ENCODE measurements around the gene UHMK1. TPM values are rescaled to one million over a fixed set of nuclear protein-coding genes. Genes with fewer than 3 reads are reported as not detected.

The UHMK1 gene
- total RNA-seq, 1 experiment from 2014 or later = 62.2 TPM

- no peaks in the 10 kb centered on the region for H3K36me3 ChIP-seq (ENCODE audit: insufficient read depth, low read length, poor library complexity, severe bottlenecking)
- POLR2A ChIA-PET (ENCODE audit: low non-redundant PET) = no interaction called here
- H3K27me3 ChIP-seq (replicated peaks; ENCODE audit: insufficient read depth, low read depth, low read length, poor library complexity) = no peaks in the 10 kb centered on the region
- no peak for TF ChIP-seq CTCF (conservative IDR thresholded peaks at IDR 0.05; ENCODE audit: low read depth, low read length)
- no peak for TF ChIP-seq EZH2 (IDR thresholded peaks at IDR 0.05; ENCODE audit: borderline replicate concordance, low read depth, low read length, poor library complexity, severe bottlenecking)
- H3K4me1 ChIP-seq (ENCODE audit: insufficient read depth, low read length, poor library complexity, severe bottlenecking) = no peaks in the 10 kb centered on the region
- intact Hi-C loops (cut with micrococcal nuclease; ENCODE audit: unreplicated experiment) = no loop called here
- CTCF ChIA-PET = no interaction called here
- no peak overlapping the region for H3K4me3 ChIP-seq (ENCODE audit: low read depth, low read length, poor library complexity, severe bottlenecking)
- no peak overlapping the region for H3K27ac ChIP-seq (ENCODE audit: low read depth, low read length, poor library complexity, severe bottlenecking)
- DNase-seq (ENCODE audit: low spot score) = no peak
- H3K9me3 ChIP-seq (ENCODE audit: low read depth, low read length, poor library complexity, severe bottlenecking) = no peaks in the 10 kb centered on the region
- BruUV-seq (replicated peaks) = no TSS peak
Measured at GRCh38 chr1:162470216-162470615, 27.4 kb upstream of the UHMK1 start.

GRCh38 chr1:162471290-162471853, 26.2 kb upstream of the UHMK1 start:
- DNase-seq (ENCODE audit: low spot score) = no peak
- BruUV-seq (replicated peaks) = no TSS peak
- TF ChIP-seq EZH2 (IDR thresholded peaks at IDR 0.05; ENCODE audit: borderline replicate concordance, low read depth, low read length, poor library complexity, severe bottlenecking) = no peak
- no peak for TF ChIP-seq CTCF (conservative IDR thresholded peaks at IDR 0.05; ENCODE audit: low read depth, low read length)
- intact Hi-C loops (cut with micrococcal nuclease; ENCODE audit: unreplicated experiment) = no loop called here
- no peaks in the 10 kb centered on the region for H3K9me3 ChIP-seq (ENCODE audit: low read depth, low read length, poor library complexity, severe bottlenecking)
- no peaks in the 10 kb centered on the region for H3K4me1 ChIP-seq (ENCODE audit: insufficient read depth, low read length, poor library complexity, severe bottlenecking)
- no peak overlapping the region for H3K4me3 ChIP-seq (ENCODE audit: low read depth, low read length, poor library complexity, severe bottlenecking)
- POLR2A ChIA-PET (ENCODE audit: low non-redundant PET) = no interaction called here
- no peaks in the 10 kb centered on the region for H3K36me3 ChIP-seq (ENCODE audit: insufficient read depth, low read length, poor library complexity, severe bottlenecking)
- H3K27ac ChIP-seq (ENCODE audit: low read depth, low read length, poor library complexity, severe bottlenecking) = no peak overlapping the region
- H3K27me3 ChIP-seq (replicated peaks; ENCODE audit: insufficient read depth, low read depth, low read length, poor library complexity) = no peaks in the 10 kb centered on the region
- CTCF ChIA-PET = no interaction called here

- Histone ChIP-seq H3K27ac (ENCODE audit: low read depth, low read length, poor library complexity, severe bottlenecking) (no peak overlapping the region), H3K9me3 (ENCODE audit: low read depth, low read length, poor library complexity, severe bottlenecking) (no peaks in the 10 kb centered on the region), H3K4me1 (ENCODE audit: insufficient read depth, low read length, poor library complexity, severe bottlenecking) (no peaks in the 10 kb centered on the region), H3K27me3 (replicated peaks; ENCODE audit: insufficient read depth, low read depth, low read length, poor library complexity) (no peaks in the 10 kb centered on the region), H3K4me3 (ENCODE audit: low read depth, low read length, poor library complexity, severe bottlenecking) (no peak overlapping the region), H3K36me3 (ENCODE audit: insufficient read depth, low read length, poor library complexity, severe bottlenecking) (no peaks in the 10 kb centered on the region)
- no TSS peak for BruUV-seq (replicated peaks)
- intact Hi-C loops (cut with micrococcal nuclease; ENCODE audit: unreplicated experiment) = no loop called here
- CTCF ChIA-PET = no interaction called here
- TF ChIP-seq EZH2 (IDR thresholded peaks at IDR 0.05; ENCODE audit: borderline replicate concordance, low read depth, low read length, poor library complexity, severe bottlenecking) (no peak), CTCF (conservative IDR thresholded peaks at IDR 0.05; ENCODE audit: low read depth, low read length) (no peak)
- POLR2A ChIA-PET (ENCODE audit: low non-redundant PET) = no interaction called here
- no peak for DNase-seq (ENCODE audit: low spot score)
Measured at GRCh38 chr1:162475089-162475488, 22.5 kb upstream of the UHMK1 start.

Measured in A673 (cell line).